GM19438 (cell line): ENCODE data around the gene TBC1D24.
A peak's percentile ranks its signal among the peaks of the same experiment; 100 is the strongest.

Source experiments
- ATAC-seq: cut with Tn5 transposase; IDR thresholded peaks from one replicate; pipeline ENCODE4 v1.9.1; 2021; ENCODE audit warnings: low read depth; ENCODE audit not compliant: unreplicated experiment

The TBC1D24 gene

GRCh38 chr16:2497695-2498484, 23.0 kb downstream of the TBC1D24 start:
- no peak for ATAC-seq

- ATAC-seq = no peak
These were observed 23.8 kb downstream of the TBC1D24 start for GRCh38 chr16:2498531-2499253.

GRCh38 chr16:2499454-2499853, 24.5 kb downstream of the TBC1D24 start:
- no peak for ATAC-seq

GRCh38 chr16:2499890-2500429, 25.0 kb downstream of the TBC1D24 start:
- no peak for ATAC-seq

GRCh38 chr16:2500430-2500917, 25.5 kb downstream of the TBC1D24 start:
- no peak for ATAC-seq

GRCh38 chr16:2500918-2501750, 26.2 kb downstream of the TBC1D24 start:
- ATAC-seq = no peak

GRCh38 chr16:2501946-2502895, 27.3 kb downstream of the TBC1D24 start:
- no peak for ATAC-seq

GRCh38 chr16:2505695-2506094, 30.8 kb downstream of the TBC1D24 start:
- no peak for ATAC-seq

- ATAC-seq = no peak
These were observed 32.2 kb downstream of the TBC1D24 start for GRCh38 chr16:2507052-2507659.

- no peak for ATAC-seq
These were observed 32.7 kb downstream of the TBC1D24 start for GRCh38 chr16:2507665-2508064.

GRCh38 chr16:2508722-2509400, 33.9 kb downstream of the TBC1D24 start:
- no peak for ATAC-seq

GRCh38 chr16:2511128-2511800, 36.3 kb downstream of the TBC1D24 start:
- no peak for ATAC-seq

- ATAC-seq = no peak
These were observed 37.2 kb downstream of the TBC1D24 start for GRCh38 chr16:2511996-2512734.

GRCh38 chr16:2512735-2513404, 37.9 kb downstream of the TBC1D24 start:
- ATAC-seq = peak; percentile 13

- peak; percentile 56 for ATAC-seq
These were observed 38.7 kb downstream of the TBC1D24 start, which contains the start of gene ATP6V0C for GRCh38 chr16:2513405-2514332. Gene ATP6V0C (plus strand): TSS chr16:2513952. CDS start chr16:2514104, 152 bp downstream.
